ENCODE measurements around the gene TNK2.
"Not testable (repeated sequence)": the region's sequence is repeated elsewhere in the genome, so short reads cannot be mapped to it uniquely, and the experiment has no call there.

TNK2 gene

GRCh38 chr3:195907934-195908693, at the start of gene TNK2:
TSS of gene TNK2 (minus strand) at chr3:195908551. CDS start at chr3:195888588, 19,963 bp downstream.
- in situ Hi-C loops (cut with HindIII; ENCODE audit: low sequenced_read_pairs) = no loop called here

GRCh38 chr3:195956577-195956976, 48.2 kb upstream of the TNK2 start:
- in situ Hi-C loops (cut with HindIII; ENCODE audit: low sequenced_read_pairs) = no loop called here

DNA sequence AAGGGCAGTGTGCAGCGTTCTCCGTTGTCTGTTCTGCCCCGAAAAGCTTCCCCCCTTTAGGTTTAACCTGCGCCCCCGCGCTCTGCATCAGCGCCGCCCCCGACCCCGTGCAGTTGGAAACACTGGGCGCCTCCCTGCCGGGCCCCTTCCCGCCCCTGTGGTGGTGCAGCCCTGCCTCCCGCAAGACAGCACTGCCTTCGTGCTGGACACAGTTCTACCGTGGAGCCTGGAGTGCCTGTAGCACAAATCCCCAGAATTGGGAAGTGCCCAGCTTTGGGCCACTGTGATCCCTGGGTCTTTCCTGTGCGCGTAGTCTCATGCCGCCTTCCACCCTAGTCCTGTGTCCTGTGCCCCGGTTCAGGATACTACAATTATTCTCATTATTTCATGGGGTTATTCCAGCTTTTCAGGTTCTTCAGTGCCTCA, 47.1 kb upstream of the TNK2 start:
- in situ Hi-C loops (cut with HindIII; ENCODE audit: low sequenced_read_pairs) = not testable (repeated sequence)

- in situ Hi-C loops (cut with HindIII; ENCODE audit: low sequenced_read_pairs) = not testable (repeated sequence)
Measured at GRCh38 chr3:195954752-195955119, 46.4 kb upstream of the TNK2 start.

DNA sequence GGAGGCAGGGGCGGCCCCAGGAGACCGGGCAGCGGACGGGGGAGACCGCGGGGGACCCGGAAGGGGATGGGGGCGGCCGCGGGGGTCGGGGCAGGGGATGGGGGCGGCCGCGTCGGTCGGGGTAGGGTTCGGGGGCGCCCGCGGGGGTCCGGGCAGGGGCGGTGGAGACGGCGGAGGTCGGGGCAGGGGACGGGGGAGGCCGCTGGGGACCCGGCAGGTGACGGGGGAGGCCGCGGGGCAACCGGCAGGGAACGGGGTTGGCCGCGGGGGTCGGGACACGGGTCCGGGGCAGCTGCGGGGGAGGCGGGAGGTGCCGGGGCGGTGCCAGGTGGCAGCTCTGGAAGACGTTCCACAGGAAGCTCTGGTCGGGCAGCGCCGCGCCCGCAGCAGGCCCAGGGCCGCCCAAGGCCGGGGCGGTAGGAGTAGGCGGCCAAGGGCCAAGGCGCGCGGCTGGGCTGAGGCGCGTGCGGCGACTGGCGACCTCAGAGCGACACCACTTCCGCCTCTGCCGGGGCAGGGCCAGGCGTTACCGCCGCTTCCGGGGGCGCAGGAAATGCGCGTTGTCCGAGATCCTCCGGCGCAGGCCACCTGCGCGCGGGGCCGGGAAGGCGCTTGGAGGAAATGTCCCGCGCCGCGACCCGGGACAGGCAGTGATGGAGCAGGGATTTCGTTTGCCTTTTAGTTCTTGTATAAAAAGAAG, 45.9 kb upstream of the TNK2 start:
- in situ Hi-C loops (cut with HindIII; ENCODE audit: low sequenced_read_pairs) = not testable (repeated sequence)

GRCh38 chr3:195952590-195952989, 44.2 kb upstream of the TNK2 start:
- in situ Hi-C loops (cut with HindIII; ENCODE audit: low sequenced_read_pairs) = not testable (repeated sequence)

GRCh38 chr3:195951443-195952177, 43.3 kb upstream of the TNK2 start:
- in situ Hi-C loops (cut with HindIII; ENCODE audit: low sequenced_read_pairs) = not testable (repeated sequence)

DNA sequence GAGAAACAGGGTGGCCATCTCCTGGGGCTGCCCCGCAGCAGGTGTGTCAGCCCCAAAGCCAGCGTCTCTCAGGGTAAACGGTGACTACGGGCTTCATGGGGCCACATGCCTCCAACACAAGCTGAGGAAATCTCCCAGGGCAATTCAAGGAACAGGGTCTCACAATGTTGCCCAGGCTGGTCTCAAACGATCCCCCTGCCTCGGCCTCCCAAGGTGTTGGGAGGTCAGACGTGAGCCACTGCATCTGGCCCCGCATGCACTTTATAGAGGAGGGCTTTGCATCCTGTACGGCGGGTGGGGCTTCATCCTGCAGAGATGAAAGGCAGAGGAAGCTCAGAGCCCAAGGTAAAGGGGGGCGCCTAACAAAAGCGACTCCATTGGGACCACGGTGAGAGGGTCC, 42.4 kb upstream of the TNK2 start:
- in situ Hi-C loops (cut with HindIII; ENCODE audit: low sequenced_read_pairs) = not testable (repeated sequence)

DNA sequence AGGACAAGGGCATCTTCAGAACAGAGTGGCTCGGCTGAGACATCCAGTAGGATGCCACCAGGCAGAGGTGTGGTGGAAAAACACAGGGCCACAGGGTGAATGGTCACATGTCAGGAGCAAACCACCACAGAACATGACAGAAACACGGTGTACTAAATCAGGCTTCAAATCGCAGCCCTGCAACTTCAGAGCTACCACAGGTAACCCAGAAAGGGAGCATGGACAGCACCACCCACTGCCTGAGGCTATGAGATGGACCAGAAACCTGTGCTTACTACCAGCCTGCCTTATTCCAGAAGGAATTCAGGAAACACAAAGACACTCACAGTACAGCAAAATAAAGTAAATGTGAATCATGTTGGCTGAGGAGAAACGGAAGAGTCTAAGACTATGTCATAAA, 41.8 kb upstream of the TNK2 start:
- in situ Hi-C loops (cut with HindIII; ENCODE audit: low sequenced_read_pairs) = not testable (repeated sequence)

GRCh38 chr3:195946910-195947699, 38.8 kb upstream of the TNK2 start:
- in situ Hi-C loops (cut with HindIII; ENCODE audit: low sequenced_read_pairs) = not testable (repeated sequence)

GRCh38 chr3:195941265-195941815, 33.0 kb upstream of the TNK2 start:
- in situ Hi-C loops (cut with HindIII; ENCODE audit: low sequenced_read_pairs) = not testable (repeated sequence)

DNA sequence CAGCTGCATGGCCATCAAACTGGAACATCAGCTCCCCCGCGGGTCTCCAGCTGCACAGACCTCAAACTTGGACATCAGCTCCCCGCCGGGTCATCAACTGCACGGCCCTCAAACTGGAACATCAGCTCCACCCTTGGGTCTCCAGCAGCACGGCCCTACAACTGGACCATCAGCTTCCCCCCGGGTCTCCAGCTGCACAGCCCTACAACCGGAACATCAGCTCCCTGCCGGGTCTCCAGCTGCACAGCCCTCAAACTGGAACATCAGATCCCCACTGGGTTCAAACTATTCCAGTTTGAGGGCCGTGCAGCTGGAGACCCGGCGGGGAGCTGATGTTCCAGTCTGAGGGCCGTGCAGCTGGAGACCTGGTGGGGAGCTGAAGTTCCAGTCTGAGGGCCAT, 32.5 kb upstream of the TNK2 start:
- in situ Hi-C loops (cut with HindIII; ENCODE audit: low sequenced_read_pairs) = not testable (repeated sequence)

DNA sequence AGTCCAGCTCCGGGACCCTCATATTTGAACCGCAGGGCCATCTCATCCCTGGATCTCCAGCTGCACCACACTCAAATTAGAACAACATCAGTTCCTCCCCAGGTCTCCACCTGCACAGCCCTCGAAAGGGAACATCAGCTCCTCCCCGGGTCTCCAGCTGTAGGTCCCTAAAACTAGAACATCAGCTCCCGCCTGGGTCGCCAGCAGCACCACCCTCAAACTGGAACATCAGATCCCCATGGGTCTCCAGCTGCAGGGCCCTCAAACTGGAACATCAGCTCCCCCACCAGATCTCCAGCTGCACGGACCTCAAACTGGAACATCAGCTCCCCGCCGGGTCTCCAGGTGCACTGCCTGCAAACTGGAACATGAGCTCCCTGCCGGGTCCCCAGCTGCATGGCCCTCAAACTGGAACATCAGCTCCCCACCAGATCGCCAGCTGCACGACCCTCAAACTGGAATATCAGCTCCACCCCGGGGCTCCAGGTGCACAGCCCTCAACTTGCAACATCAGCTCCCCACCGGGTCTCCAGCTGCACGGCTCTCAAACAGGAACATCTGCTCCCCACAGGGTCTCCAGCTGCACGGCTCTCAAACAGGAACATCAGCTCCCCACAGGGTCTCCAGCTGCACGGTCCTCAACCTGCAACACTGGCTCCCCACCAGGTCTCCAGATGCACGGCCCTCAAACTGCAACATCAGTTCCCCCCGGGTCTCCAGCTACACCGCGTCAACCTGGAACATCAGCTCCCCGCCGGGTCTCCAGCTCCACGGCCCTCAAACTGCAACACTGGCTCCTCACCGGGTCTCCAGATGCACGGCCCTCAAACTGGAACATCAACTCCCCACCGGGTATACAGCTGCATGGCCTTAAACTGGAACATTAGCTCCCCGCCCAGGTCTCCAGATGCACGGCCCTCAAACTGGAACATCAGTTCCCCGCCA, 31.4 kb upstream of the TNK2 start:
- in situ Hi-C loops (cut with HindIII; ENCODE audit: low sequenced_read_pairs) = not testable (repeated sequence)

- in situ Hi-C loops (cut with HindIII; ENCODE audit: low sequenced_read_pairs) = not testable (repeated sequence)
Measured at GRCh38 chr3:195933044-195933430, 24.7 kb upstream of the TNK2 start.

- in situ Hi-C loops (cut with HindIII; ENCODE audit: low sequenced_read_pairs) = no loop called here
Measured at GRCh38 chr3:195932418-195933043, 24.2 kb upstream of the TNK2 start.

DNA sequence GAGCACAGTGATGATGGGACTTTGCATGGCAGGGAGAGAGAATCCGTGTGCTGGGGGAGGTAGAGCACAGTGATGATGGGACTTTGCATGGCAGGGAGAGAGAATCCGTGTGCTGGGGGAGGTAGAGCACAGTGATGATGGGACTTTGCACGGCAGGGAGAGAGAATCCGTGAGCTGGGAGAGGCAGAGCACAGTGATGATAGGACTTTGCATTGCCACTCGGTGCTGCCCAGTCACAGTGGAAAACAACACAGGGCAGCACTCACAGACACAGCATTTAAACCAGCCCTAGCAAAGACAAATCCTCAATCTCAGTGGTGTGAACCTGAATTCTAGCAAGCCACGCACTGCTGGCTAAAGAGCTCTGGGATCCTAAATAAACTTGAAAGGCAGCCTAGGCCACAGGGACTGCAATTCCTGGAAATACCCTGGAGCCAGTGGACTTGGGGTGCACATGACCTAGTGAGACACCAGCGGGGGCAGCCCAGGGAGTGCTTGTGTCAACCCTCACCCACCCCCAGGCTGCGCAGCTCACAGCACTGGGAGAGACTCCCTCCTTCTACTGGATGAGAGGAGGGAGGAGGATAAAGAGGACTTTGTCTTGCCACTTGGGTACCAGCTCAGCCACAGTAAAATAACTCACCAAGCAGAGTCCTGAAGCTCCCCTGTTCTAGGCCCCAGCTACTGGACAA, 23.4 kb upstream of the TNK2 start:
- in situ Hi-C loops (cut with HindIII; ENCODE audit: low sequenced_read_pairs) = no loop called here

DNA sequence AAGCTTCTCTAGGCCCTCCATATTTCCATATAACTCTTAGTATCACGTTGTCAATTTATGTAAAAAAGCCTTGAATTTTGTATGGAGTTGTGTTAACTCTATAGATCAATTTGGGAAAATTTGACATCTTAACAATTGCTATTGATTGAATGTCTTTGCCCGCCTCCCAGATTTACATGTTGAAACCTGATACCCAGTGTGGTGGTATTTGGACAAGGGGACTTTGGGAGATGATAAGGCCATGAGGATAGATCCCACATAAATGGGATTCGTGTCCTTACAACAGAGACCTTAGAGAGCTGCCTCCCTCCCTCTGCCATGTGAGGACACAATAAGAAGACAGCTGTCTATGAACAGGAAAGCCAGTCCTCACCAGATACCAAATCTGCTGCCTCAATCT, 21.1 kb upstream of the TNK2 start:
- in situ Hi-C loops (cut with HindIII; ENCODE audit: low sequenced_read_pairs) = no loop called here

- in situ Hi-C loops (cut with HindIII; ENCODE audit: low sequenced_read_pairs) = no loop called here
Measured at GRCh38 chr3:195921334-195921791, 13.0 kb upstream of the TNK2 start.

Measured in DLD1 (cell line).